GM18508 (cell line): ENCODE measurements around the gene RNU2-1.
"Not testable (repeated sequence)": the region's sequence is repeated elsewhere in the genome, so short reads cannot be mapped to it uniquely, and the experiment has no call there.

Experiments used
- ATAC-seq: cut with Tn5 transposase; IDR thresholded peaks from one replicate; pipeline ENCODE4 v1.9.1; 2021; ENCODE audit warnings: moderate number of reproducible peaks; ENCODE audit not compliant: insufficient read depth, unreplicated experiment

The RNU2-1 gene

GRCh38 chr17:43233877-43234276 lies at the start of gene RNU2-1:
TSS of gene RNU2-1 (minus strand) at chr17:43233977.
- ATAC-seq, result not testable (repeated sequence)

- ATAC-seq, result not testable (repeated sequence)
These were observed 39.1 kb upstream of the RNU2-1 start for GRCh38 chr17:43272914-43273313.

GRCh38 chr17:43272483-43272882 lies 38.7 kb upstream of the RNU2-1 start:
- ATAC-seq, result not testable (repeated sequence)

DNA sequence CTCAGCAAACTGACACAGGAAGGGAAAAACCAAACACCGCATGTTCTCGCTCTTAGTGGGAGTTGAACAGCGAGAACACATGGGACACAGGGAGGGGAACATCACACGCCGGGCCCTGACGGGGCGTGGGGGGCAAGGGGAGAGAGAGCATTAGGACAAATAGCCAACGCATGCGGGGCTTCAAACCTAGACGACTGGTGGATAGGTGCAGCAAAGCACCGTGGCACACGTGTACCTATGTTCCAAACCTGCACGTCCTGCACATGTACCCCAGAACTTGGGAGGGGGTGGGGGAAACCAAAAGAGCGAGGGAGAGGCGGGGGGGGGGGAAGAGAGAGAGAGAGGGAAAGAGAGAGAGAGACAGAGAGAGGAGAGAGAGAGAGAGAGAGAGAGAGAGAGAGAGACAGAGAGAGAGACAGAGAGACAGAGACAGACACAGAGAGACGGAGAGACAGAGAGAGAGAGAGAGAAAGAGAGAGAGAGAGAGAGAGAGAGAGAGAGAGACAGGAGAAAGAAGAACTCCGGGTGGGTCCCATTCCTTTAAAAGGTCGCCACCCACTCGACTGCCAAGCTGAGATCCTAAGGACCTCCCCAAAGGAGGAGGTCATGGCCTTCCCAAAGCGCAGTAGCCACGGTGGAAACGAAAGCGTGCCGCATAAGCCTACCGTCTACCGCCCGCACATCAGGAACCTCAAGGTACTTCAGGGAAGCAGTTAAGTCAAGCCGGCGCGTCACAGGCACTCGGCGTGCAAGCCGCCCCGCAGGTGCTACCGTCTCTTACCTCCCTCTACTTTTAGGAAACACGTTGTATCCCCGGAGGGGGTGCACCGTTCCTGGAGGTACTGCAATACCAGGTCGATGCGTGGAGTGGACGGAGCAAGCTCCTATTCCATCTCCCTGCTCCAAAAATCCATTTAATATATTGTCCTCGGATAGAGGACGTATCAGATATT lies 37.1 kb upstream of the RNU2-1 start:
- not testable (repeated sequence) for ATAC-seq

DNA sequence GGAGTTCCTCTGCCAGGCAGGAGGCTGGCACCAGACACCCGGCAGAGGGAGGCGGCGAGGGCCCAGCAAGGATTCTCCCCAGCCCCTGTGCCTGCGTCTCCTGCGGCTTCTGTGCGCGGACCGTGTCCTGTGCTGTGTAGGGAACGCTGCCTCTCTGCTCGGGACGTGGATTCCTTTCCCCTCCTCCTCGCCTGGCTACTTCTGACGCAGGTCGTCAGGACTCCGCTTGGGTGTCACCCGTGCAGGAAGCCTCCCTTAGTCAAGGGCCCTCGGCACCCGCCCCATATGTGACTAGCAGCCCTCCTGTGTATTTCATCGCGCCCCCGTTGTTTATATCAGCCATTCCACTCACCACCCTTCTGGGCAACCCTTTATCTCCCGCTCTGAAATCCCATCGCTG lies 12.7 kb upstream of the RNU2-1 start:
- ATAC-seq, result not testable (repeated sequence)

DNA sequence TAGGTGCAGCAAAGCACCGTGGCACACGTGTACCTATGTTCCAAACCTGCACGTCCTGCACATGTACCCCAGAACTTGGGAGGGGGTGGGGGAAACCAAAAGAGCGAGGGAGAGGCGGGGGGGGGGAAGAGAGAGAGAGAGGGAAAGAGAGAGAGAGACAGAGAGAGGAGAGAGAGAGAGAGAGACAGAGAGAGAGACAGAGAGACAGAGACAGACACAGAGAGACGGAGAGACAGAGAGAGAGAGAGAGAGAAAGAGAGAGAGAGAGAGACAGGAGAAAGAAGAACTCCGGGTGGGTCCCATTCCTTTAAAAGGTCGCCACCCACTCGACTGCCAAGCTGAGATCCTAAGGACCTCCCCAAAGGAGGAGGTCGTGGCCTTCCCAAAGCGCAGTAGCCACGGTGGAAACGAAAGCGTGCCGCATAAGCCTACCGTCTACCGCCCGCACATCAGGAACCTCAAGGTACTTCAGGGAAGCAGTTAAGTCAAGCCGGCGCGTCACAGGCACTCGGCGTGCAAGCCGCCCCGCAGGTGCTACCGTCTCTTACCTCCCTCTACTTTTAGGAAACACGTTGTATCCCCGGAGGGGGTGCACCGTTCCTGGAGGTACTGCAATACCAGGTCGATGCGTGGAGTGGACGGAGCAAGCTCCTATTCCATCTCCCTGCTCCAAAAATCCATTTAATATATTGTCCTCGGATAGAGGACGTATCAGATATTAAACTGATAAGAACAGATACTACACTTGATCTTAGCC lies 7.0 kb upstream of the RNU2-1 start:
- ATAC-seq, result not testable (repeated sequence)

DNA sequence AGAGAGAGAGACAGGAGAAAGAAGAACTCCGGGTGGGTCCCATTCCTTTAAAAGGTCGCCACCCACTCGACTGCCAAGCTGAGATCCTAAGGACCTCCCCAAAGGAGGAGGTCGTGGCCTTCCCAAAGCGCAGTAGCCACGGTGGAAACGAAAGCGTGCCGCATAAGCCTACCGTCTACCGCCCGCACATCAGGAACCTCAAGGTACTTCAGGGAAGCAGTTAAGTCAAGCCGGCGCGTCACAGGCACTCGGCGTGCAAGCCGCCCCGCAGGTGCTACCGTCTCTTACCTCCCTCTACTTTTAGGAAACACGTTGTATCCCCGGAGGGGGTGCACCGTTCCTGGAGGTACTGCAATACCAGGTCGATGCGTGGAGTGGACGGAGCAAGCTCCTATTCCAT lies 5.8 kb upstream of the RNU2-1 start:
- not testable (repeated sequence) for ATAC-seq

DNA sequence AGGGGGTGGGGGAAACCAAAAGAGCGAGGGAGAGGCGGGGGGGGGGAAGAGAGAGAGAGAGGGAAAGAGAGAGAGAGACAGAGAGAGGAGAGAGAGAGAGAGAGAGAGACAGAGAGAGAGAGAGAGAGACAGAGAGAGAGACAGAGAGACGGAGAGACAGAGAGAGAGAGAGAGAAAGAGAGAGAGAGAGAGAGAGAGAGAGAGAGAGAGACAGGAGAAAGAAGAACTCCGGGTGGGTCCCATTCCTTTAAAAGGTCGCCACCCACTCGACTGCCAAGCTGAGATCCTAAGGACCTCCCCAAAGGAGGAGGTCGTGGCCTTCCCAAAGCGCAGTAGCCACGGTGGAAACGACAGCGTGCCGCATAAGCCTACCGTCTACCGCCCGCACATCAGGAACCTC lies 514 bp downstream of the RNU2-1 start:
- not testable (repeated sequence) for ATAC-seq

- ATAC-seq, result not testable (repeated sequence)
These were observed 1.6 kb downstream of the RNU2-1 start for GRCh38 chr17:43232021-43232699.

- not testable (repeated sequence) for ATAC-seq
These were observed 2.4 kb downstream of the RNU2-1 start for GRCh38 chr17:43231205-43232020.

DNA sequence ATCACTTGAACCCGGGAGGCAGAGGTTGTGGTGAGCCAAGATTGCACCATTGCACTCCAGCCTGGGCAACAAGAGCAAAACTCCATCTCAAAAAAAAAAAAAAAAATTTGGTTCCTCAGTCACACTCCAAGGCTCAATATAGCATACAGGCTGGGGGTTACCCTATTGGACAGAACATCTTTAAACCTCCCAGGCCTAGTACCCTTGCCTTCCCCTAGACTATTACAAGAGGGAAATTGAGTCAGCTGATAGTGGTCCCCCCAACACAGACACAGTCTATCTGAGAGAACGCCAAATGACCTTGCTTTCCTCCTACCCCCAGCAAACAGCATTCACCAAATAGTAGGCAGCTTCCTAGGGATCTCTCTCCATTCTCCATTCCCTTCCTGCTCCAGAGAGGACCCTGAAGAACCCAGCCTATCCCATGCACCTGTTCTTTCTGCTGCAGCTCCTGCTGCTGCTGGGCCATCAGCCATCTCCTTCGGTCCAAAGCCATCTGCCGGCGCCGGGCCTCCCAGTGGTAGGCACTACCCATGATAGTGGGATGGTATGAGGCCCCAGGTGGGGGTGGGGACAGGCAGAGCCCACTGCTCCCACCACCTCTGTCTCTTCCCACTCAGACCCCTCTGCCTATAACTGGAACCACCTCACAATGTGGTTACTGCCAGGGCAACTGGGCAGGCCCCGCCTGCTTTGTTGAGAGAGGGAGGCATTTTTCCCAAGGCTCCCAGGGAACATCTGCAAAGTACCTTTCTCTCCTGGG lies 5.6 kb downstream of the RNU2-1 start, which contains the start of gene CCDC200:
CCDC200 (minus strand) TSS at position 604 of the 763 bp plus-strand sequence; CDS start at position 535, 69 bp downstream.
- ATAC-seq, result not testable (repeated sequence)

DNA sequence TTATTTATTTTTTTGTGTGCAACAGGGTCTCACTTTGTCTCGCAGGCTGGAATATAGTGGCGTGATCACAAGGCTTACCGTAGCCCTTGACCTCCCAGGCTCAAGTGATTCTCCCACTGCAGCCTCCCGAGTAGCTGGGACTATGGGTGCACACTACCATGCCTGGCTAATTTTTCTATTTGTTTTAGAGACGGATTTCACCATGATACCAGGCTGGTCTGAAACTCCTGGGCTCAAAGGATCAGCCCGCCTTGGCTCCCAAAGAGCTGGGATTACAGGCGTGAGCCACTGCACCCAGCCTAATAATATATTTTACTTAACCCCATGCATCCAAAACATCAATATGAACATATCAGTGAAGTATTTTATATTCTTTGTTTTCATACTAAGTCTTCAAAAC lies 7.4 kb downstream of the RNU2-1 start:
- no peak for ATAC-seq

DNA sequence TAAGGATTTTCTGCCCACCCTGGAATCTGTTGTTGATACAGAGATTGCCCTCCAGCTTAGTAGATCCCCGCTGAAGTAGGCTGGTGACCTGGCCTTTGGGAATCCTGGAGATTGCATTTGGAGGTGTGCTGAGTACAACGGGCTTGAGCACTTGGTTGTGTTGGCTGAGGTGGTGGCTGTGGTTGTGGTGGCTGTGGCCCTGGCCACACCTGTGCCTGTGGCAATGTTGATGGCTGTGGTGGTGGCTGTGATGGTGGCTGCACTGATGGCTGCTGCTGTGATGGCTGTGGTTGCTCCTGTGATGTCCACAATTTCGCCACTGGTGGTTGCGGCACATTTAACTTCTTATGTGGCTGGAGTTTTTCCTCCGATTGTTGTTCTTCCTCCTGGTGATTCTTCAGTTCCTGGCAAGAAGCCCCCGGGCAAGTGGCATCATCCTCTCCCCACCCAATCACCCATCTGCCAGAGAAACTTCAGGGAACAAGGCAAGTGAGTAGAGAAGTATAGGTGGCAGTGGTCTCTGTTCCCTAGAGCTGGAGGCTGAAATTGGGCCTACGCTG lies 9.6 kb downstream of the RNU2-1 start:
- ATAC-seq, result no peak

- ATAC-seq, result no peak
These were observed 13.2 kb downstream of the RNU2-1 start for GRCh38 chr17:43220511-43221125.

GRCh38 chr17:43219746-43220380 lies 13.9 kb downstream of the RNU2-1 start:
- no peak for ATAC-seq

GRCh38 chr17:43219001-43219400 lies 14.8 kb downstream of the RNU2-1 start:
- ATAC-seq, result no peak

GRCh38 chr17:43217614-43218087 lies 16.1 kb downstream of the RNU2-1 start:
- ATAC-seq, result no peak
